ENCODE data around the gene TNFAIP8L3.
"Not testable (repeated sequence)": the region's sequence is repeated elsewhere in the genome, so short reads cannot be mapped to it uniquely, and the experiment has no call there.

Gene TNFAIP8L3

GRCh38 chr15:51094606-51095569 lies at the start of gene TNFAIP8L3:
TSS of gene TNFAIP8L3 (minus strand) at chr15:51094906. CDS start at chr15:51094595, 311 bp downstream.
- DNase-seq: no peak

GRCh38 chr15:51144021-51144532 lies 49.4 kb upstream of the TNFAIP8L3 start:
- DNase-seq: no peak

GRCh38 chr15:51140347-51140746 lies 45.6 kb upstream of the TNFAIP8L3 start:
- DNase-seq: not testable (repeated sequence)

- no peak for DNase-seq
Measured at GRCh38 chr15:51139091-51139490, 44.4 kb upstream of the TNFAIP8L3 start.

GRCh38 chr15:51137880-51138430 lies 43.2 kb upstream of the TNFAIP8L3 start:
- no peak for DNase-seq

GRCh38 chr15:51137024-51137423 lies 42.3 kb upstream of the TNFAIP8L3 start:
- DNase-seq: no peak

GRCh38 chr15:51135276-51135675 lies 40.6 kb upstream of the TNFAIP8L3 start:
- DNase-seq: no peak

GRCh38 chr15:51134416-51135199 lies 39.9 kb upstream of the TNFAIP8L3 start:
- no peak for DNase-seq

GRCh38 chr15:51133140-51133765 lies 38.5 kb upstream of the TNFAIP8L3 start:
- no peak for DNase-seq

- DNase-seq: no peak
Measured at GRCh38 chr15:51132384-51133139, 37.9 kb upstream of the TNFAIP8L3 start.

- DNase-seq: no peak
Measured at GRCh38 chr15:51131596-51132290, 37.0 kb upstream of the TNFAIP8L3 start.

GRCh38 chr15:51130344-51130743 lies 35.6 kb upstream of the TNFAIP8L3 start:
- DNase-seq: no peak

GRCh38 chr15:51129535-51130188 lies 35.0 kb upstream of the TNFAIP8L3 start:
- DNase-seq: no peak

GRCh38 chr15:51128701-51129100 lies 34.0 kb upstream of the TNFAIP8L3 start:
- DNase-seq: no peak

- DNase-seq: no peak
Measured at GRCh38 chr15:51126842-51127241, 32.1 kb upstream of the TNFAIP8L3 start.

- DNase-seq: not testable (repeated sequence)
Measured at GRCh38 chr15:51123002-51123401, 28.3 kb upstream of the TNFAIP8L3 start.

- DNase-seq: no peak
Measured at GRCh38 chr15:51121631-51122225, 27.0 kb upstream of the TNFAIP8L3 start.

GRCh38 chr15:51121118-51121517 lies 26.4 kb upstream of the TNFAIP8L3 start:
- DNase-seq: no peak

GRCh38 chr15:51119120-51119519 lies 24.4 kb upstream of the TNFAIP8L3 start:
- no peak for DNase-seq

- DNase-seq: no peak
Measured at GRCh38 chr15:51117270-51117669, 22.6 kb upstream of the TNFAIP8L3 start.
